Measurements from ENCODE around the gene NXN.
"Not testable (repeated sequence)": the region's sequence is repeated elsewhere in the genome, so short reads cannot be mapped to it uniquely, and the experiment has no call there.

NXN gene

DNA sequence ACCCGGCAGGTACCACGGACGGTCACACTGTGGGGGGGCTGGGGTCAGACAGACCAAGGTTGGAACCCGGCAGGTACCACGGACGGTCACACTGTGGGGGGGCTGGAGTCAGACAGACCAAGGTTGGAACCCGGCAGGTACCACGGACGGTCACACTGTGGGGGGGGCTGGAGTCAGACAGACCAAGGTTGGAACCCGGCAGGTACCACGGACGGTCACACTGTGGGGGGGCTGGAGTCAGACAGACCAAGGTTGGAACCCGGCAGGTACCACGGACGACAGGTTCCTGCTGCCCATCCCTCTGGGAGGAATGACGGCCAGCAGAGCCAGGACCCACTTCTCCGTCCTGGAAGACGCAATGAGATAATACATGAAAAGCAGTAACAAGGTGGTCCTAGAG lies 27.0 kb downstream of the NXN start:
- DNase-seq, result not testable (repeated sequence)

DNA sequence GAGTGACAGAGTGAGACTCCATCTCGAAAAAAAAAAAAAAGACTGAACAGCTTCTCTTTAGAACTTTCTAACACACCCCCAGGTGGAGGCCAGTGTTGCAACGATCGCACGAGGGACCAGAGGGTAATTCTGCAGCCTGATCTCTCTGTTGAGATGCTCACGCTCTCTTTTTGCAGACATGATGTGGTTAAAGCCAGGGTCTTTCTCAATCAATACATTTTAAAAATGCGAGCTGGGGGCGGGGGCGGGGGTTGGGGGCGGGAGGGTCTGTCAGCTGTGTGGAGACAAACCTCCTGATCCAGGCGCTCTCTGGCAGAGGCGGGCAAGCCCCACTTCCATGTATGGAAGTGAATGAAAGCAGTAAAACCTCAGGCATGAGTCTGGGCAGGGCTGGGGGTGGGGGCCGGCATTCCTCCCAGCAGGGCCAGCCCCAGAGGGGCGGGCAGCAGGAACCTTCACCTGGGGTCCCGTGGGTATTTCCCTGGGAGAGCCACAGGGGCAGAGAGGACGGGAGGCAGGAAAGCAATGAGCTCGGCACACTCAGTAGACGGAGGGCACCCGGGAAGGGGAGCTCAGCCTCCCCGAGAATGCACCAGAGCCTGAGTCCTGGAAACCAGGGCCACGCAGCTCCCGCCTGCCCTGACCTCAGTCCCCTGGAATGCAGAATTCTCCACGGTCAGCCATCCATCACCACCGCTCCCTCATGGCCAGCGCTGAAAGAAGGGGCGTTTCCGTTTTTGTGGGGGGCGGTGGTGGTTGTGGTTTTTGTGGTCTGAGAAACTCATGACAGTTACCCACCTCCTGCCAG lies 28.0 kb downstream of the NXN start:
- DNase-seq, result no peak

DNA sequence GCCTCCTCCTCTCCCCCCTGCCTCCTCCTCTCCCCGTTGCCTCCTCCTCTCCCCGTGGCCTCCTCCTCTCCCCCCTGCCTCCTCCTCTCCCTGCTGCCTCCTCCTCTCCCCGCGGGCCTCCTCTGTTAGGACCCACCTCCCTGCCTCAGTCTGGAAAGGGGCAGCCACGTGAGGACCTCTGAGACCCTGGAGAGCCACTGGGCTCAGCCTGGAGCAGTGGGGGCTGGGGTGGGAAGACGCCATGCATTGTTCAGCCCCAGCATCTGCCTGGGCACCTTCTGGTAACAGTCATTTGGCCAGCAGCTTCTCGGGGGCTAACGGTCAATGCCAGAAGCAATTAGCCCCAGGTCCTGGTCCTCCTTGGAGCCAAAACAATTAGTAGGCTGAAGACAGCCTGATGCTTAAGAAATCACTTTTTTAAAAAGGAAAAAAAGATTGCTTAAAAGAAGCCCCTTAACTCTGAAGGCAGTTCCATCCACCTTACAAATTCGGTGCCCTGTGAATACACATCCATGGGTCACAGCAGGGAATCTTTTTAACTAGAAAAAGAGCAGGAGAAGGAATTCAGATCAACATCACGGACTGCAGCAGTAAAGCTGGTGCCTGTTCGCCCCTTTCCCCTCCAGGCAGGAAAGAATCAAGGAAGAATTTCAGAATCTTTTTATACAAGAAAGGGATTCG lies 29.8 kb downstream of the NXN start:
- DNase-seq, result no peak

DNA sequence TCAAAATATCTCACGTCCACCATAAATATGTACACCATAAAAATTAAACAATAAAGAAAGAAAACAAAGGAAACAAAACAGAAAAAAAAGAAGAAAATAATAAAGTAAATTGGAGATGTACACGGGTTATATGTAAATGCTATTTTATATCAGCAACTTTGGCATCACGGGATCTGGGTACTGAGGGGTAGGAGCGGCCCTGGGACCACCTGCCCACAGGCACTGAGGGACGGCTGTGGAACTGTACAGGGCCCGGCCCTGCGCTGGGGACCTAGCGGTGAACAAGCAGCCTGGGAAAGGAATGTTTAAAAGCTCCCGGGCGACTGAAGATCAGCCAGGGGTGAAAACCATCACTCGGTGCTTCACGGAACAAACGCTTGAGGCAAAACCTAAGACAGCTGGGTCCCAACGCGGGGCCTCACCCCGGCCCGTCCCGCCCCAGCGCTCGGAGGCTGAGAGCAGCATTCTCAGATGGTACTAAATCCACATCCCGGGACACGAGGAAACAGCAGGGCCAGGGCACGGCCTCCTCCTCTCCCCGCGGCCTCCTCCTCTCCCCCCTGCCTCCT lies 31.2 kb downstream of the NXN start:
- no peak for DNase-seq

DNA sequence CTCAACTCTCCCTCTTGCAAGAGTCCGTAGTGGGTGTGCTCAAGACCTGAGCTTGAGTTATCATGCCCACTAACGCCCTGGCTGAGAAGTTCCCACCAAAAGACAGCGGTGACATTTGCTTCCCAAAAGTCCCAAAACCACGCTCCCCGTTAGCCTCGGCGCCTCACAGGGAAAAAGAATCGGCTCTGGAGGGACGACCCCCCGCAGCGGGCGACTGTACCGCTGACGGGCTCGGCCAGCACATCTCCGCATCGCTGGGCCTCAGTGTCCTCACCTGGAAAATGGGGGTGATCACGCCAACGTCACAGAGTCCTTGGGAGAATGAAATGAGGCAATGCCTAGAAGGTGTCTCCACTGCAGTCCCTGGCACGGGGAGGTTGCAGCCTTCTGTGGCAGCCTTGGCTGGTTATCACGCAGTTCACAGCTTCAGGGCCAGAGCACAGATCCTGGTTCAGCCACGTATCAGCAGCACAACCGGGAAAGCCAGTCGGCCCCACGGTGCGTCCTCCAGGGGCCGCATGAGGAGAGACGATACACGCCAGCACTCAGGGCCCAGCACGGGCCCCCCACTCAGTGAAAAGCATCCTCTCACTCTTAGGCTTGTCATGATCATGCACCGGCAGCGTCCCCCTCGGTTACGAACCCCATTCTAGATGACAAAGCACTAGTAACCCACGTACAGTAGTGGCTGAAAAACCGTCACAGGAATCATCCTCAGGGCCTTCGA lies 32.9 kb downstream of the NXN start:
- DNase-seq, result no peak

DNA sequence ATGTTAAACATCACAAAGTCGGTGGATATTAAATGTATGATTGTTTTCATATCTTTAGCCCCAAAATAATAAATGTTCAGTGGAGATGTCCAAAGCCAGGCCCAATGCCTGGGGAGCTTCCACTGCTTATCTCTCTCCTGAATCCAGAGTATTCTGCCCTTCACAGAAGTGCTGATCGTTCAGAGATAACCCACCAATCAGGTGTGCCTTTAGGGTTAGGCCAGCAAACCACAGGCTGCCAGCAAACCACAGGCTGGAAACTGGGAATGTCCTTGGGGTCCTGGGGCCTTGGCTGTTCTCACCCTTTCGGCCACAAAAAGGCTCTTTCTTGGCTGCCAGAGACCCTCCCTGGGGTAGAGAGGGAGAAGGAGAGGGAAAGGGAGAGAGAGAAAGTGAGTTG lies 33.9 kb downstream of the NXN start:
- no peak for DNase-seq

DNA sequence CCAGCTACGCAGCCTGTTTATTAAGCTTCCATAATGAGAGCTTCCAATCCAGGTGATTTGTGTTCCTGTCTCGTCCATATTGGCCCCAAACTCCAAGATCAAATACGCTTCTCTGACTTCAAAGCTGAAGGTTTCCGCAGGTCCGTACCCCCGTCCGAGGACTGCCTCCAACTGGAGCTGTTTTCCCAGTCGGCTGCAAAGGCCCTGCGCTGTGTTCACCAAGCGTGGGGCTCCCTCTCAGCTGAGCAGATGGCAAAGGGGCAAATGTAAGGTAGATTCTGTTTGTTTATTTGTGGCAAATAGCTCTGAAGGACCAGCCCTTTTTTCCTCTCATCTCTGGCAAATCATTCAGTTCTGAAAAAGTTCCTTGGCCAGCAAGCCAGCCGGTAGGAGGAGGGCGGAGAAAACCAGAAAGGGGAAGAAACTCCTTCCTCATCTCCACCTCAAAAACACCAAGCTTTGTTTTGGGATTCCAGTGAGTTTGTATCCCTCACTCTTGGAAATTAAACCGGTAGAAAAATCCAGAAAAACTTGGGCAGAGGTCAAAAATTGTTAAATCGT lies 35.2 kb downstream of the NXN start:
- DNase-seq, result no peak

DNA sequence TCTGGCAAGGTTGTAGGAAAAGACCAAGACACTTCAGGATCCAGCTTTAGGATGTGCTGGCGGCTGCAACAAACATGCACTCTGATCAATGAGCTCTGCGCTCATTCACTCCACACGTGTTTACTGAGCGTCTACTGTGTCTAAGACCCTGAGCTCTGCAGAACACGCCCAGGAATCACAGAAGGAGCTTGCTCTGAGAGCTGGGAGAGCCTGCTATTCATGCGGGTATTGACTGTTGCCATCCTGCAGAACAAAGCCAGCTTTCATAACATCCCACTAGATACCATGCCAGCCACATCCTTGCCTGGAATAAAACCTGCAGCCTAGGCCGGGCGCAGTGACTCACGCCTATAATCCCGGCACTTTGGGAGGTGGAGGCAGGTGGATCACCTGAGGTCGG lies 44.1 kb downstream of the NXN start:
- DNase-seq, result no peak

DNA sequence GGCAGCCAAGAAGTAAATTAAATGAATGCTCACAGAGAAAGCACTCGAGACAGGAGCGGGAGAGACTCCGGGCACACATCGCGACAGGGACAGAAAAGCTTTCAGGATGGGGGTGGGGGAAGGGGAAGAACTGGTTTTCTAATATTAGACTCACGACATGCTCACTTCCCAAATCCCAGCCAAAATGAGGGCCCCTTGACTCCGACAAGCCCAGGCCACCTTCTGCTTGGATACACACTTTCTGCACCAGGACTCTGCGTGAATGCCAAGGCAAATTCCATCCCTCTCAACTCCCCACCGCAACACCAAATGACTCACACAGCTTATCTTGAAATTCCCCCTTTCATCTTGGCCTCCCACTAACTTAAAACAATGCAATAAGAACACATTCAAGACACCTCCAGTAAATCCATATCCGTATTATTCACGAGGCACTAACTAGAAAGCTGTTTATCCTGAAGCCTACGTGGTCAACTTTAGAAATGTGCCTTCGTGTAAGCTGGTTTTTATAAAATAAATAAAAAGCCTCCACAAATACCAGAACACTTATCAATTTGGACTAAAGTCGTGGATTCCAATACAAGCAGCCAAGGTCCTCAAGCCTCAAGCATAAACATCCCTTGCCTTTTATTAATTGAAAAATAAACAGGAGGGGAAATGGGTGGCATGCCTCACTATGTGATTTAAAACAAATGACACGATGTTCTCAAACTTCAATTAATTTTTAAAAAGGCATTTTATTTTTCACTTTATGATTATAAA lies 46.1 kb downstream of the NXN start:
- DNase-seq, result no peak

DNA sequence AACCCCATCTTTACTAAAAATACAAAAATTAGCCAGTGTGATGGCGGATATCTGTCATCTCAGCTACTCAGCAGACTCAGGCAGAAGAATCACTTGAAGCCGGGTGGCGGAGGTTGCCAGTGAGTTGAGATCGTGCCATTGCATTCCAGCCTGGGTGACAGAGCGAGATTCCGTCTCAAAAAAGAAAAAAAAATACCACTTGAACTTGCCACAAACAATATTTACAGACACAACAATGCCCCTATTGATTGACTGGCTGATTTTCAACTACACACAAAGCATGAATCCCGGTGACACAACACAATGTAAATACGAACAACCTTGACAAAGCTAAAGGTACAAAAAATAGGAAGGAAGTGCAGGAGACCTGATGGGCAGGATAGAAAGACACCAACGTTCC lies 49.3 kb downstream of the NXN start:
- DNase-seq, result no peak

DNA sequence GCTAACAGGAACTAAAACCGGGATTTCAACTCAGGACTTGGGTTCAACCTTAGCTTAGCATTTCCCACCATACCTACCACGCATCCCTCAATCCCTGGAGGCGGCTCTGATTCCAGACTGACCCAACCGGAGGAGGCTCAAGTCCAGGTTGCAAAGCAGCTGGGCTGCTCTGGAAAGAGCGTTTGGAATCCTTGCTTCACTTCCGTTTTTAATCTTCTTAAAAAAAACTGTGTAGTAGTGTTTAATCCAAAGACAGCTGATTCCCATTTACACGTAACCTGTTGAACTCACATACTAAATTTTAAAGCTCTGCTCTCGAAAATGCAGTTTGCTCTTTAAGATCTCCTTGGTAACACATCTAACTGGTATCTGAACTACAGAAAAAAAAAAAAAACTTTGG lies 50.0 kb downstream of the NXN start:
- no peak for DNase-seq

DNA sequence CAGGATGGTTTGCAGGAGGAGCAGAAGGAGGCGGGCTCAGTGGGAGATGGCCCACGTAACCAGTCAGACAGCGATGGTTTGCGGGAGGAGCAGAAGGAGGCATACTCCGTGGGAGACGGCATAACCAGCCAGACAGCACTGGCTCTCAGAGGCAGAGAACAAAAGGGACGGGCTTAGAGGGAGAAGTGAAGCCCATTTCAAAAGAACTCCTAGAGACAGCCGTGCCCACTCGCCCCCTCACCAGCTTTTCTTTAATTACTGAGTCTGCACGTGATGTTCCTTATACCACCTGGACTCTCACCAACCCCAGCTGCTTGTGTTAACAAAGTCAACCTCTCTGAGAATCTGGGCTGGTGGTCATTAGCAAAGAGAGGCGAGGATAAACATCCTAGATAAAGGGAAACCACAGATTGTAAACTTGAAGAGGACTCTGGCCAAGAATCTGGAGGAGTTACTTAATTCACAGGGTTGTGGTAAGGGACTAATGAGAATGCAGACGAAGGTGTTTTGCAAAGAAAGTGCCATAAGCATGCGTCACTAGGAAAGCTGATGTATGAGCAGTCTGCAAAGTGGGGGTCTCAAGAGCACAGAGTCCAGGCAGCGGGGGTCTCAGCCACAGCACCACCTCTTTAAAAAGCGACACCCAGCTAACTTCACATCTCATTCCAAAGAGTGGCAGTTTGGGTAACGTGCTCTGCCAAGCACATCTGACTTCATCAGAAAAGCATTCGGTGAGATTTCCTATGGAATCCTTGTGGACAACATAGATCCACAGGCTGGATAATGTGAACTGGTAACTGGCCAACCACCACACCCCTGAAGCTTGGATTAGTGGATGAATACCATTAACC lies 51.7 kb downstream of the NXN start:
- DNase-seq, result no peak

DNA sequence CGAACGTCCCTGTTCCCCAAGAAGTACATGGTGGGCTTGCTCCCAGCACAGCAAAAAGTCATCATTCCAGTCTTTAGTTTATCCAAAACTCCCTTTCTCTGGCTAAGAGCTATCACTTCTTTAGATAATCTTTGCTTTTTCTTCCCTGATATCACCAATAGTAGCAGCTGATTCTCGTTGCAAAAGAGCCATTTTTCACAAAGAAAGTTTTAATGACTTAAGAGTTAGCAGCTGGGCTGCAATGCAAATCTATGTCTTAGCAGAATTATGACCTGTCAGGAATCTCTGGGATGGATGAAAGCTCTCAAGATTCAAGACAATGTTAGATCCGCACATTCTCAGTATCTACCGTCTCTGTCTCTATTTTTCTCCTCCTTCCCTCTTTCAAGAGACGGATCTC lies 53.8 kb downstream of the NXN start:
- no peak for DNase-seq

DNA sequence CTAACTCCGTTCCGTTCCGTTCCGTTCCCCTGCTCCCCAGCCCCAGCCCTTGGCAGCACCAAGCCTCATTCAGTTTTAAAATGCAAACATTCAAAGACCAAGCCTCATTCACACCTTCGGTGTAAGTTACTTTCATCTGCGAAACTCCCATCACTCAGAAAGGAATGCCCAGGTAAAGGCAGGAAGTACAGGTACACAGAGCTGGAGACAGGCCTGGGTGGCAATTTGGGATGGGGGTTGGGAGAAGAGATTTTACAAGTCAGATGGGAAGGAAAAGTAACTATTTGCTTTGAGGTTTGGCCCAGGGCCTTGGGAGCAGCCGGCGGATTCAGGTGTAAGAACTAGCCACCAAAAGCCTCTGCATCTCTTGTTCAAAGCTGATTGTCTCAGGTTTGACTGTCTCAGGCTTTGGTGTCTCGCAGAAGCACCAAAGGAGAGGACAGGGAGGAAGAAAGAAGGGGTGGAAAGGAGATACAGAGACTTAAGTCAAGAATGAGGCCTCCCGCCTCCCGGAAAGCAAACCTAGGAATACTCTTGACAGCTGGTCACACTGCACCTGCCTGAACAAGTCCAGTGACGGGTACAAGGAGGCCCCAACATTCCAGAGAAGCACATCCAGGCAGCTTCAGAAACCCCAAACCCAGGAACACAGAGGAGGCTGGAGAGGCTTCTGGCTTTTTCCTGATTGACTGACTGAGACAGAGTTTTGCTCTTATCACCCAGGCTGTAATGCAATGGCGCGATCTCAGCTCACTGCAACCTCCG lies 54.7 kb downstream of the NXN start:
- DNase-seq, result no peak

DNA sequence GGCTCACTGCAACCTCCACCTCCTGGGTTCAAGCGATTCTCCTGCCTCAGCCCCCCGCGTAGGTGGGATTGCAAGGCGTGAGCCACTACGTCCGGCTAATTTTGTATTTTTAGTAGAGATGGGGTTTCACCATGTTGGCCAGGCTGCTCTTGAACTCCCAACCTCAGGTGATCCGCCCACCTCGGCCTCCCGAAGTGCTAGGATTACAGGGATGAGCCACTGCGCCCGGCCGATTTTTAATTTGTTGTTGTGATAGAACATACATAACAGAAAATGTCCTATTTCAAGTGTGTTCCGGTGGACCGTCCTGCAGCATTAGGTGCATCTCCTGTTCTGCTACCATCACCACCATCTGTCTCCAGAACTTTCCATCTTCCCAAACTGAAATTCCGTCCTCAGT lies 55.3 kb downstream of the NXN start:
- DNase-seq, result not testable (repeated sequence)

DNA sequence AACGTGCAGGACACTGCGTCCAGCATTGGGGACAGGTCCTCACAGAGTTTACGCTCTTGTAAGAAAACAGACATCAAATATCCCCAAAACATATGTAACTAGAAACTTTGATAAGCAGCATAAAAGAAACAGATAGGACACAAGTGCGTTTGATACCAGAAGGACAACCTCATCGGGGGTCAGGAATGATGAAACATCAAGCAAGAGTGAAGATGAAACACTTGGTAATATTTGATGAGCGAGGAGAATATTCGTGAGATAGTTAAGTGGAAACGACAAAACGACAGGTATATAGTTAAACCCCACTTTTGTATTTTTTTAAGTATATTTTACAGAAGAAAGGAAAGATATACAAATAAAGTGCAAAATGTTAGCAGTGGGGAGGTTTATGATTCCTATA lies 55.9 kb downstream of the NXN start:
- no peak for DNase-seq

DNA sequence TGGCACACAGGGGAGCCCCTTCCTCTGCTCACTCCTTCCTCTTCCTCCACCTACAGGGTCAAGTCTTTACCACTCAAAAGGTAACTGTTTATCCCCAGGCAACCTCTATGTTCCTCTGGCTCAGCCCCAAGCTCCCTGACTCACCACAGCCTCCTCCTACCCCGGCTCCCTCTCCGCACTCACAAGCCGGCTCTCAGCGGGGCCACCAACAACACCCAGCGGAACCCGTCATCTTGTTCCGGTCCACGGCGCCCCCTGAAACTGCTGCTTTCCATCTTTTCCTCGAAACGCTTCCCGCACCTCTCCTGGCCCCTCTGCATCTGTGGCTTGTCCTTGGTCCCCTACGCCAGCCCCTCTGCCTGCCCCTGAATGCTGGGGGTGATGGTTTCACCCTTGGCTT lies 58.4 kb downstream of the NXN start:
- DNase-seq, result no peak

DNA sequence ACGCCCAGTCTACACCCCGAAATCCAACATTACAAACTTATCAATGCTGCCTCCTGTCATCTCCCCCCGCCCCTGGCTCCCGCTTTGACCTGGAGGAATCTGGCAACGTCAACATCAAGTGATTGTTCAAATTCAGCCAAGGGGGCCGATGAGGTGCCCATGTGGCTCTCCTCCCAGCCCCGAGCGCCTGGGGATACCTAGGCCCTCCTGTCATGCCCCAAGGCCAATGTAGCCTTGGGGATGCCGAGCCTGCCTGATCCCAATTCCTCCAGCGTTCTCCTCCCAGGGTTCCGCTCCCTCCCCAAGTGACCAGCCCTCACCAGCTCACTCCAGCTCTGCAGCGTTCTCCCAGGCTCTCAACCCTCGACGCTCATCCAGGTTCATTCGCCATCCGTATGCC lies 59.4 kb downstream of the NXN start:
- no peak for DNase-seq

DNA sequence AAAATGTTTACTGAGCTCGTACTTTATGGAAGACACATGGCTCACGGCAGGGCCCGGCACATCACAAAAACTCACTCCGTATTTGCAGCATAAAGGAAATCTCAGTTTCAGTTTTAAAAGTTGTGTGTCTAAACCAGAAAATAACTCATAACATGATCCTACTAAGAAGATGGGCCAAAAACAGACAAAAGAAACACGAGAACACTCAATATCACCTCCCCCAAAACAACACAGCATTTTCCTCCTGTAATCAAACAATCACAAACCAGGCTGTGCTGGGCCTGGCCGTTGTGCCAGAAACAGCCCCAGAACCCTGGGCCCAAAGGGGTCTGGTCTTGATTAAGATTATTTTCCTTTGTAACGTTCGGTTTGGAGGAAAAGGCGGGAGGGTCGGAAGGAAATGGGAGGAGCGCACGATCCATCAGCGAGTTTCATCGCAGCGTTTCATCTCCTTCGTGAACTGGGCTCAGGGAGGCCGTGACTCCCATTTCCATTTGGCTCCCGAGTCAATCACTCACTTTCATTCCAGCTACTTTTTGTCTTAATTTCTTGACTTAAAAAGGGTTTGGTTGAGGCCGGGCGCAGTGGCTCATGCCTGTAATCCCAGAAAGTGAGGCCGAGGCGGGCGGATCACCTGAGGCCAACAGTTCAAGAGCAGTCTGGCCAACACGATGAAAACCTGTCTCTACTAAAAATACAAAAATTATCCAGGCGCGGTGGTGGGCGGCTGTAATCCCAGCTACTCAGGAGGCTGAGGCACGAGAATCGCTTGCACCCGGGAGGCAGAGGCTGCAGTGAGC lies 61.4 kb downstream of the NXN start:
- no peak for DNase-seq

DNA sequence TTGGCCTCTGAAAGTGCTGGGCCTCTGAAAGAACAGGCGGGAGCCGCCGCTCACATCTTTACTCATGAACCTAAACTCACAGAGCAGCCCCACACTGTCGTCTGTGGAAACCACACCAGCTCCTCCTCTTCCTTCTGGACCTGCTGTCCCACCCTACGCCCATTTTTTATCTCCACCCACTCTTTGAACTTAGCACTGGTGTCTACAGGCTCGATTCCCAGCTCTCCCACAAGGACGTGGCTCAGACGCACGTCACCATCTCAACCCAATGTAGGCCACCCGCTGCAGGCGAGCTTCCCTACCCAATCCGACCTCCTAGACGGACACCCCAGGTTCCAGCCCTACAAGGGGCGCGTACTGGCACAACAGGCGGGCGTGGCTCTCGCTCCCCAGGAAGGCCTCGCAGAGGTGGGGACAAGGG lies 62.2 kb downstream of the NXN start:
- DNase-seq, result no peak

All from activated gamma-delta T cell (primary cell).